ENCODE data around the gene TNFAIP6.

The TNFAIP6 gene

GRCh38 chr2:151359768-151360461, 2.5 kb downstream of the TNFAIP6 start:
- in situ Hi-C loops (cut with MboI; ENCODE audit: low sequenced_read_pairs): no loop called here

GRCh38 chr2:151361674-151362370, 4.4 kb downstream of the TNFAIP6 start:
- in situ Hi-C loops (cut with MboI; ENCODE audit: low sequenced_read_pairs): no loop called here

- in situ Hi-C loops (cut with MboI; ENCODE audit: low sequenced_read_pairs): no loop called here
These were observed 6.3 kb downstream of the TNFAIP6 start for GRCh38 chr2:151363709-151364108.

- in situ Hi-C loops (cut with MboI; ENCODE audit: low sequenced_read_pairs): no loop called here
These were observed 10.2 kb downstream of the TNFAIP6 start for GRCh38 chr2:151367571-151367970.

- in situ Hi-C loops (cut with MboI; ENCODE audit: low sequenced_read_pairs): no loop called here
These were observed 17.0 kb downstream of the TNFAIP6 start for GRCh38 chr2:151374436-151374835.

- in situ Hi-C loops (cut with MboI; ENCODE audit: low sequenced_read_pairs): no loop called here
These were observed 21.8 kb downstream of the TNFAIP6 start for GRCh38 chr2:151379169-151379568.

GRCh38 chr2:151380580-151381235, 23.3 kb downstream of the TNFAIP6 start:
- in situ Hi-C loops (cut with MboI; ENCODE audit: low sequenced_read_pairs): no loop called here

GRCh38 chr2:151381266-151381665, 23.9 kb downstream of the TNFAIP6 start:
- in situ Hi-C loops (cut with MboI; ENCODE audit: low sequenced_read_pairs): no loop called here

GRCh38 chr2:151388011-151388410, 30.6 kb downstream of the TNFAIP6 start:
- in situ Hi-C loops (cut with MboI; ENCODE audit: low sequenced_read_pairs): no loop called here

GRCh38 chr2:151391436-151391835, 34.0 kb downstream of the TNFAIP6 start:
- in situ Hi-C loops (cut with MboI; ENCODE audit: low sequenced_read_pairs): no loop called here

- in situ Hi-C loops (cut with MboI; ENCODE audit: low sequenced_read_pairs): no loop called here
These were observed 37.1 kb downstream of the TNFAIP6 start for GRCh38 chr2:151394509-151394908.

- in situ Hi-C loops (cut with MboI; ENCODE audit: low sequenced_read_pairs): no loop called here
These were observed 38.4 kb downstream of the TNFAIP6 start for GRCh38 chr2:151395509-151396374.

GRCh38 chr2:151399981-151400380, 42.6 kb downstream of the TNFAIP6 start:
- in situ Hi-C loops (cut with MboI; ENCODE audit: low sequenced_read_pairs): loop anchor here (25.0 kb wide), 1 partner anchor 113 kb away; the partner anchor contains the start of gene NMI

- in situ Hi-C loops (cut with MboI; ENCODE audit: low sequenced_read_pairs): loop anchor here (25.0 kb wide), 1 partner anchor 114 kb away; the partner anchor contains the start of gene NMI
These were observed 43.8 kb downstream of the TNFAIP6 start for GRCh38 chr2:151401149-151401548.

GRCh38 chr2:151403914-151404313, 46.5 kb downstream of the TNFAIP6 start:
- in situ Hi-C loops (cut with MboI; ENCODE audit: low sequenced_read_pairs): loop anchor here (25.0 kb wide), 1 partner anchor 117 kb away; the partner anchor contains the start of gene NMI

- in situ Hi-C loops (cut with MboI; ENCODE audit: low sequenced_read_pairs): loop anchor here (25.0 kb wide), 1 partner anchor 118 kb away; the partner anchor contains the start of gene NMI
These were observed 48.0 kb downstream of the TNFAIP6 start for GRCh38 chr2:151405376-151405775.

- in situ Hi-C loops (cut with MboI; ENCODE audit: low sequenced_read_pairs): loop anchor here (25.0 kb wide), 1 partner anchor 120 kb away; the partner anchor contains the start of gene NMI
These were observed 49.9 kb downstream of the TNFAIP6 start for GRCh38 chr2:151407281-151407680.

- in situ Hi-C loops (cut with MboI; ENCODE audit: low sequenced_read_pairs): loop anchor here (25.0 kb wide), 1 partner anchor 122 kb away; the partner anchor contains the start of gene NMI
These were observed 51.6 kb downstream of the TNFAIP6 start for GRCh38 chr2:151408788-151409600.

Data from HL-60/S4 treated with retinoic acid at 250 ng/mL for 4 days and 3 days (cell line).